Upper lobe of left lung (tissue), 6 donors: ENCODE results near the gene CIAPIN1. TPM values are rescaled to one million over a fixed set of nuclear protein-coding genes. Genes with fewer than 3 reads are reported as not detected.

Experiments used
- ATAC-seq, 2 donors: fragments of 200-7000 bp; cut with Tn5 transposase; one replicate each; pipeline ENCODE4 v1.9.1; 2022; ENCODE audit warnings: mild to moderate bottlenecking in 2 of 2, moderate library complexity in 2 of 2; ENCODE audit not compliant: low FRiP score in 2 of 2
- DNase-seq, 2 donors: peaks; one replicate each; pipeline ENCODE4 v3.0.0-alpha.2; 2019 to 2020
- H3K27ac ChIP-seq, 4 donors: fragments of 200-600 bp; sonication (generic); one replicate each; pipeline ENCODE4 v1.5.1; 2016 to 2019
- H3K27me3 ChIP-seq, 4 donors: fragments of 200-600 bp; sonication (generic); one replicate each; pipeline ENCODE4 v1.5.1; 2017 to 2019
- H3K36me3 ChIP-seq, 4 donors: fragments of 200-600 bp; sonication (generic); one replicate each; pipeline ENCODE4 v1.5.1; 2016 to 2019
- H3K4me1 ChIP-seq, 4 donors: fragments of 200-600 bp; sonication (generic); one replicate each; pipeline ENCODE4 v1.5.1; 2018 to 2019
- H3K4me3 ChIP-seq, 4 donors: fragments of 200-600 bp; sonication (generic); one replicate each; pipeline ENCODE4 v1.5.1; 2017 to 2019; ENCODE audit warnings: mild to moderate bottlenecking in 2 of 4, moderate library complexity in 1 of 4
- H3K9me3 ChIP-seq, 4 donors: fragments of 200-600 bp; sonication (generic); one replicate each; pipeline ENCODE4 v1.5.1; 2018 to 2019
- EP300 ChIP-seq, 4 donors: sonication (generic); formaldehyde crosslinking; IDR thresholded peaks; one replicate each; pipeline ENCODE4 v1.5.1; 2017; ENCODE audit warnings: antibody characterized with exemption in 4 of 4, control low read depth in 2 of 4
- POLR2A ChIP-seq, 4 donors: fragments of 450-650 bp; IDR thresholded peaks; one replicate each; pipeline ENCODE4 v1.5.1; 2016 to 2017; ENCODE audit warnings: antibody characterized with exemption in 4 of 4, mild to moderate bottlenecking in 2 of 4
- POLR2AphosphoS5 ChIP-seq, 2 donors: sonication (generic); formaldehyde crosslinking; IDR thresholded peaks; one replicate each; pipeline ENCODE4 v1.5.1; 2017; ENCODE audit warnings: antibody characterized with exemption in 2 of 2
- WGBS, 2 donors: methylation state at CpG; one replicate each; pipeline ENCODE4 v1.1.5; 2017 to 2018; 5-methylcytosine and 5-hydroxymethylcytosine counted together
- total RNA-seq, 6 donors: library from RNA; depleted of rRNA in 4 of 6; stranded (reverse); fragments of >200 nt in 4 of 6; gene quantifications; one replicate each; pipeline versions ENCODE4 v1.1.0 to v1.2.1, GENCODE V29; 2016 to 2021
- TF ChIP-seq, protein P1 (sequence below), 6 experiments: fragments of 450-650 bp in 4 of 6; fragments of 200-600 bp in 2 of 6; sonication (generic) in 2 of 6; IDR thresholded peaks; one replicate each; pipeline ENCODE4 v1.5.1; 2016 to 2019; ENCODE audit warnings: antibody characterized with exemption in 6 of 6
- donor health status: DM: no; HTN: no; CAD: no; lungs with moderate emphysema.
- donor health status: DM: no; HTN: yes; CAD: no; lungs with severe emphysema.

CIAPIN1 gene
- total RNA-seq, 6 donors from 2014 or later: 21.0 to 44.5 (median 36.5) TPM

DNA sequence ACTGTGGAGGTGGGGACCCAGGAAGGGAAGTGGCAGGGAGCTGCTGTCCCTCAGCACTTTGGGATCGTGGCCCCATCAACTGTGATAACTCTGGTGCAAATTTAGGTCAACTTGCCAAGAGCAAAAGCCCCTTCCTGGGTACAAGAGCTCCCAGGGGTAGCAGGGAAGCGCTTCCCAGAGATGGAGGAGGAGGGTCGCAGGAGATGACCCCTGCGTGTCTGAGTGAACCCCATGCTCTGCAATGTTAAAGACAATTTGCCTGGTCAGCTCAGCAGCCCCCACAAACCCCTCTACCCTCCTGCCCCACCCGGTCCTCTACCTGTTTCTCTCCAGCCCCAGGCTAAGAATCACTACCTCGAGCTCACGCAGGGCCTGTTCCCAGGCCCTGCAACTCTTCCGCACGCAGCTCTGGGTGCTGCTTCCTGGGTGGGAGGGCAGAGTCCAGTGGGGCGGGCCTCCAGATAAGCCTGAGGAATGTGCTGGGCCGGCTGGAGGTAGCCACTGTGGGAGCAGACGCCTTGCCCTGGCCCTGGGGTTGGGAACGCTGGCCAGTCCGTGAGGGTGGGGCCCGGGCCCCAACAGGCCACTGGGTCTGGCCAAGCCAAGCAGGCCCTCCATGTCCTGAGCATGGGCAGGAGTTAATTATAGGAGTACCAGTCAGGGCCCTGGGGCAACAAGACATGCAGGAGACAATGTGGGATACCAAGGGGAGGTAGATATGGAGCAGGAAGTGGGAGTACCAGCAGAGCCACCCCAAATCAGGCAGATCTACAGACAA is 33.0 kb upstream of the CIAPIN1 start:
- peaks cover 43 to 71% (median 60%) of the 10 kb centered on the region in 4 donors for H3K4me1 ChIP-seq
- peak overlapping the region; percentile 40 to 64 (median 62) for H3K27ac ChIP-seq
- H3K9me3 ChIP-seq: no peaks in the 10 kb centered on the region
- ATAC-seq (peak; percentile 78 to 80), DNase-seq (peak; percentile 77 to 85)
- peaks cover 0 to 2% (median under 1%) of the 10 kb centered on the region in 4 donors for H3K36me3 ChIP-seq
- H3K27me3 ChIP-seq: no peaks in the 10 kb centered on the region
- no peak for TF ChIP-seq POLR2AphosphoS5 (IDR thresholded peaks at IDR 0.05)
- no peak for TF ChIP-seq EP300 (IDR thresholded peaks at IDR 0.05)
- TF ChIP-seq, protein P1, sequence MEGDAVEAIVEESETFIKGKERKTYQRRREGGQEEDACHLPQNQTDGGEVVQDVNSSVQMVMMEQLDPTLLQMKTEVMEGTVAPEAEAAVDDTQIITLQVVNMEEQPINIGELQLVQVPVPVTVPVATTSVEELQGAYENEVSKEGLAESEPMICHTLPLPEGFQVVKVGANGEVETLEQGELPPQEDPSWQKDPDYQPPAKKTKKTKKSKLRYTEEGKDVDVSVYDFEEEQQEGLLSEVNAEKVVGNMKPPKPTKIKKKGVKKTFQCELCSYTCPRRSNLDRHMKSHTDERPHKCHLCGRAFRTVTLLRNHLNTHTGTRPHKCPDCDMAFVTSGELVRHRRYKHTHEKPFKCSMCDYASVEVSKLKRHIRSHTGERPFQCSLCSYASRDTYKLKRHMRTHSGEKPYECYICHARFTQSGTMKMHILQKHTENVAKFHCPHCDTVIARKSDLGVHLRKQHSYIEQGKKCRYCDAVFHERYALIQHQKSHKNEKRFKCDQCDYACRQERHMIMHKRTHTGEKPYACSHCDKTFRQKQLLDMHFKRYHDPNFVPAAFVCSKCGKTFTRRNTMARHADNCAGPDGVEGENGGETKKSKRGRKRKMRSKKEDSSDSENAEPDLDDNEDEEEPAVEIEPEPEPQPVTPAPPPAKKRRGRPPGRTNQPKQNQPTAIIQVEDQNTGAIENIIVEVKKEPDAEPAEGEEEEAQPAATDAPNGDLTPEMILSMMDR (IDR thresholded peaks at IDR 0.05): no peak
- TF ChIP-seq POLR2A (IDR thresholded peaks at IDR 0.05): no peak
- 34 to 43% methylated on average over 3 to 13 of the region's 15 CpGs for WGBS, 2 donors
- peak overlapping the region; percentile 4 to 52 (median 36) for H3K4me3 ChIP-seq

DNA sequence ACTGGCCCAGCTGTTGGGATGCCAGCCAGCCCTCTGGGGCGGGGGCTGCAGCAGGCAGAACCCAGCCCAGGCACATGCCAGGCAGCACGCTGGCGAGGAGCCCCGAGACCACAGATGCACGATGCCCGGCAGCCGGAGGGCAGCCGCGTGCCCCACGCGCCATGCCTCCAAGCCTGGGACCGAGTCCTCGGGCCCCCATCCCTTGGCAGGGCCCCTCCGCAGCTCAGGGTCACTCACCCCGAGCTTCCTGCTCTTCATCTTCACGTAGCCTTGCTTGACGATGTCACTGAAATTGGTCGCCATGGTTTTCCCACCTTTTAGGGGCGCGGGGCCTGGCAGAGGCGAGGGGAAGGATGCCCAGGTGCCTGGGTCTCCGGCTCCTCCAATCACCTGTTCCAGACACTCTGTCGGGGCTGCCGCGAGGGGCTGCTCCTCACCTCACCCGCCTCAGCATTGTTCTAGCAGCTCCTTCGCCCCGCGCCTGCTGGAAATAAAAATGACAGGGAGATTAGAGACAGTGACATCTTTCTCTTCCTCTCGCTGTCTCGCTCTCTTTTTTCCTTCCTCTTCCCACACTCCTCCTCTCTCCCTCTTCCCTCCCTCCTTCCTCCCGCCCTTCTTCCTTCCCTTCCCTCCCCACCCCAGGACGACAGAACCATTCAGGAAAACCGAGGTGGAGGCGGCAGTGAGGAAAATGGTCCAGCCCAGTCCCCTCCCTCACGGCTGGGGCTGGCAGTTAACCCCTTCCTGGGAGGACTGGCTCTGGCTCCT is 32.2 kb upstream of the CIAPIN1 start:
- 17 to 36% methylated on average over 21 to 29 of the region's 36 CpGs for WGBS, 2 donors
- H3K4me3 ChIP-seq: peak overlapping the region; percentile 4 to 52 (median 36)
- DNase-seq: peak in 1 of 2 donors; percentile 83
- no peaks in the 10 kb centered on the region for H3K27me3 ChIP-seq
- peaks cover 0 to 9% (median 2%) of the 10 kb centered on the region in 4 donors for H3K36me3 ChIP-seq
- peak overlapping the region; percentile 40 to 64 (median 62) for H3K27ac ChIP-seq
- ATAC-seq: peak in 1 of 2 donors; percentile 77
- TF ChIP-seq, protein P1 (IDR thresholded peaks at IDR 0.05): no peak
- TF ChIP-seq EP300 (IDR thresholded peaks at IDR 0.05): no peak
- TF ChIP-seq POLR2A (IDR thresholded peaks at IDR 0.05): no peak
- TF ChIP-seq POLR2AphosphoS5 (IDR thresholded peaks at IDR 0.05): no peak
- H3K4me1 ChIP-seq: peaks cover 38 to 63% (median 54%) of the 10 kb centered on the region in 4 donors
- H3K9me3 ChIP-seq: no peaks in the 10 kb centered on the region

DNA sequence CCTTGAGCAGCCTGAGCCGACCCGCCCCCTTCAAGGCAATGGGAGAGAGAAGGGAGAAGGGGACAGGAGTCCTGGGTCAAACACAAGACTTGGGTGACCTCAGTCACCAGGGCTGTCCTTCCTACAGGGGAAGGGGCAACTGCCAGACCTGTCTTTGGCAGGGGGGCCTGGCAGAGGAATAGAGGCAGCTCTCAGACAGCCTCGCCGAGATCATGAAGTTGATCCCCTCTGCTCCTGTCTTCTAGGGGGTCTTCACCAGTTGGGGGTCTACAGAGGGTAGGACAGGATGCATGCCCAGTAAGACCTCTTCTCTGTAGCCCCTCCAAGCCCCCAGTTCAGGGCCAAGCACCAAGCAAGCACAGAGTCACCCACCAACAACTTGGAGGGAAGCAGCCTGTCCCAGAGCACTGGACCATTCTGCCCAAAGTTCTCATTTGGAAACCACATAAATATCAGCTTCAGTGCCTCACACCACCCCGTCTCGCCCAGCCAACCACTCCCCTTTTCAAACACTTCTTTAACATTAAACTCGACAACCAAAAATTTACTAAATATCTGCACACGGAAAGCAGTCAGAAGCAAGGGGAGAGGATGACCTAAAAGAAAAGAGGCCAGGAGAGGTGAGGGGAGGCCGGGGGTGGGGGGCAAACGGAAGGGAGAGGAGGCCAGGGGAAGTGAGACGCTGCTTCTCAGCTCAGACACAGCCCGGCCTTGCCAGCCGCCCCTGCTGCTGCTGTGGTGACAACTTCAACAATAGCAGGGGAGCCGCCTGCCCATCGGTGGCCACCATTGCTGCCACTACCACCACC is 31.4 kb upstream of the CIAPIN1 start:
- WGBS, 2 donors: 25 to 49% methylated on average over 10 to 15 of the region's 15 CpGs
- Histone ChIP-seq H3K36me3 (peaks cover 0 to 17% (median 9%) of the 10 kb centered on the region in 4 donors), H3K9me3 (no peaks in the 10 kb centered on the region), H3K27me3 (no peaks in the 10 kb centered on the region), H3K4me3 (peak overlapping the region; percentile 4 to 52 (median 36)), H3K4me1 (peaks cover 38 to 55% (median 52%) of the 10 kb centered on the region in 4 donors), H3K27ac (peak overlapping the region in 3 of 4 donors; percentile 62 to 64 (median 63))
- ATAC-seq: no peak
- TF ChIP-seq EP300 (IDR thresholded peaks at IDR 0.05) (no peak), POLR2AphosphoS5 (IDR thresholded peaks at IDR 0.05) (no peak), POLR2A (IDR thresholded peaks at IDR 0.05) (no peak)
- TF ChIP-seq, protein P1 (IDR thresholded peaks at IDR 0.05): no peak
- DNase-seq: no peak

DNA sequence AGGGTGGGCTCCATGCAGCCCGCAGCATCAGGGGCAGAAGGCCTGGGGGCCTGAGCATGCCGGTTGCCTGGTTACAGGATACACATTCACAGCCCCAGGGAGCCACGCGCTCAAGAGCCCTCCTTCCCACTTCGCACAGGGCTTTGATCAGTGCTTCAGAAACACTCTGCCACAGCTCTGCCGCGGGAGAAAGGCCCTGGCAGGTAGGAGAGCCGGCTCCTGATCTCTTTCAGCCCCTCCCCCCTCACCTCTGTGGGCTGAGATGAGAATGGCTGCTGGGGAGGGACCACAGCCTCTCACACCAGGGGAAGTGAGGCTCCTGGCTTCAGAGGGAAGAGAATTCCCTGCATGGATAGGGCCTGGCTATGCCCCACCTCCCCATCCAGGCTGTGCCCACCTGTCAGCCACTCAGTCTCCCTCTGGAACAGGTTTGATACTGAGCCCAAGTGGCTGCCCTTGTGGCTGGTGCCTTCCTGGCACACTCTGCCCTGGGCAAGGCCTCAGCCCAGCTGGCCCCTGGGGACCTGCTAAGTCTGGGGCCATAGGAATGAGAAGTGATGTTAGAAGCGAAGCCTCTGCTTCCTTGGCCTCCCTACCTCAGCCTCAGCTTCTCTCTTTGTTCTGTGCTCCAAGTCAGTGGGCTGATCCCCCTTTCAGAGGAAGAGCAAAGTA is 30.5 kb upstream of the CIAPIN1 start:
- no peaks in the 10 kb centered on the region for H3K27me3 ChIP-seq
- H3K4me3 ChIP-seq: no peak overlapping the region
- peaks cover 8 to 26% (median 17%) of the 10 kb centered on the region in 4 donors for H3K36me3 ChIP-seq
- TF ChIP-seq, protein P1 (IDR thresholded peaks at IDR 0.05): no peak
- TF ChIP-seq POLR2AphosphoS5 (IDR thresholded peaks at IDR 0.05) (no peak), POLR2A (IDR thresholded peaks at IDR 0.05) (no peak), EP300 (IDR thresholded peaks at IDR 0.05) (no peak)
- peaks cover 38 to 57% (median 53%) of the 10 kb centered on the region in 4 donors for H3K4me1 ChIP-seq
- H3K9me3 ChIP-seq: no peaks in the 10 kb centered on the region
- WGBS, 2 donors: 50 to 73% methylated on average over 4 to 9 of the region's 9 CpGs
- peak overlapping the region in 3 of 4 donors; percentile 32 to 64 (median 62) for H3K27ac ChIP-seq
- ATAC-seq: no peak
- peak; percentile 50 to 59 for DNase-seq
